ENCODE measurements around the gene ANKZF1. TPM values are rescaled to one million over a fixed set of nuclear protein-coding genes. Genes with fewer than 3 reads are reported as not detected.
A peak's percentile ranks its signal among the peaks of the same experiment; 100 is the strongest.

The ANKZF1 gene
- total and polyA plus RNA-seq, 8 donors = 17.7 to 85.0 (median 31.3) TPM

DNA sequence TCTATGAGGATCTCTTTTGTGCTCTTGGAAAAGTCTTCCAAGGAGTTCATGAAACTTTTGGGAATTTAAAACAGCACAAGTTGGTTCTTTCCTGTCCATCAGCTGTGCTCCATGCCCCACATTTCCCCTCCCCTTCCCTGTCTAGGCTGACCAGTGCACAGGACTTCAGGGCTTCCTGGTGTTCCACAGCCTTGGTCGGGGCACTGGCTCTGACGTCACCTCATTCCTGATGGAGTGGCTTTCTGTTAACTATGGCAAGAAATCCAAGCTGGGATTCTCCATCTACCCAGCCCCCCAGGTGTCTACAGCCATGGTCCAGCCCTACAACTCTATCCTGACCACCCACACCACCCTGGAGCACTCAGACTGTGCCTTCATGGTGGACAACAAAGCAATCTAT is 41.4 kb downstream of the ANKZF1 start:
- H3K36me3 ChIP-seq = no peaks in the 10 kb centered on the region
- no peak overlapping the region for H3K4me3 ChIP-seq
- no peaks in the 10 kb centered on the region for H3K9me3 ChIP-seq
- no peaks in the 10 kb centered on the region for H3K27me3 ChIP-seq
- ATAC-seq (no peak), DNase-seq (no peak), FAIRE-seq (no peak)
- WGBS, 2 donors = 70 to 74% methylated on average over 2 of the region's 2 CpGs
- TF ChIP-seq, protein P1, sequence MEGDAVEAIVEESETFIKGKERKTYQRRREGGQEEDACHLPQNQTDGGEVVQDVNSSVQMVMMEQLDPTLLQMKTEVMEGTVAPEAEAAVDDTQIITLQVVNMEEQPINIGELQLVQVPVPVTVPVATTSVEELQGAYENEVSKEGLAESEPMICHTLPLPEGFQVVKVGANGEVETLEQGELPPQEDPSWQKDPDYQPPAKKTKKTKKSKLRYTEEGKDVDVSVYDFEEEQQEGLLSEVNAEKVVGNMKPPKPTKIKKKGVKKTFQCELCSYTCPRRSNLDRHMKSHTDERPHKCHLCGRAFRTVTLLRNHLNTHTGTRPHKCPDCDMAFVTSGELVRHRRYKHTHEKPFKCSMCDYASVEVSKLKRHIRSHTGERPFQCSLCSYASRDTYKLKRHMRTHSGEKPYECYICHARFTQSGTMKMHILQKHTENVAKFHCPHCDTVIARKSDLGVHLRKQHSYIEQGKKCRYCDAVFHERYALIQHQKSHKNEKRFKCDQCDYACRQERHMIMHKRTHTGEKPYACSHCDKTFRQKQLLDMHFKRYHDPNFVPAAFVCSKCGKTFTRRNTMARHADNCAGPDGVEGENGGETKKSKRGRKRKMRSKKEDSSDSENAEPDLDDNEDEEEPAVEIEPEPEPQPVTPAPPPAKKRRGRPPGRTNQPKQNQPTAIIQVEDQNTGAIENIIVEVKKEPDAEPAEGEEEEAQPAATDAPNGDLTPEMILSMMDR (IDR thresholded peaks at IDR 0.05) = no peak
- no peak overlapping the region for H3K27ac ChIP-seq
- no peaks in the 10 kb centered on the region for H3K4me1 ChIP-seq
- intact Hi-C loops (cut with DNase I) = no loop called here

DNA sequence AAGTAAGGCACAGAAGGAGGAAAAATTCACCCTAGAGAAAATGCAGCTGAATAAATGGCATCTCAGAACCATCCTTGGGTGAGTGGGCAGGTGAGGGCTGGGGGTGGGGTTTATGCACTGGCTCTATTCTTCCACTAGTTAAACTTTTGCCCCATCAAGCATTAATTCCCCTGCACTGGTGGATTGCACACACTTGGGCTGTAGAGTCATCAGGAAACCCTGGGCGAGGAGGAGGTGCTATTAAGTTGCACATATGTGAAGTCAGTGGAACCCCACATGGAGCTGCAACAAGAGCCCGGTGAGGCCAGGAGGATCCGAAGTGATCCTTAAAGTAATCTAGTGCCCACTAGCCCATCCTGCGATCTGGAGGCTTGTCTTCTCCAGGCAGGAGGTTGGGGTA is 42.8 kb downstream of the ANKZF1 start:
- no peaks in the 10 kb centered on the region for H3K4me1 ChIP-seq
- TF ChIP-seq, protein P1 (IDR thresholded peaks at IDR 0.05) = no peak
- DNase-seq = no peak
- WGBS, 2 donors = 73 to 85% methylated on average over 4 of the region's 4 CpGs
- H3K36me3 ChIP-seq = no peaks in the 10 kb centered on the region
- H3K27ac ChIP-seq = no peak overlapping the region
- FAIRE-seq = no peak
- no peak for ATAC-seq
- H3K4me3 ChIP-seq = no peak overlapping the region
- H3K9me3 ChIP-seq = no peaks in the 10 kb centered on the region
- intact Hi-C loops (cut with DNase I) = no loop called here
- H3K27me3 ChIP-seq = no peaks in the 10 kb centered on the region

DNA sequence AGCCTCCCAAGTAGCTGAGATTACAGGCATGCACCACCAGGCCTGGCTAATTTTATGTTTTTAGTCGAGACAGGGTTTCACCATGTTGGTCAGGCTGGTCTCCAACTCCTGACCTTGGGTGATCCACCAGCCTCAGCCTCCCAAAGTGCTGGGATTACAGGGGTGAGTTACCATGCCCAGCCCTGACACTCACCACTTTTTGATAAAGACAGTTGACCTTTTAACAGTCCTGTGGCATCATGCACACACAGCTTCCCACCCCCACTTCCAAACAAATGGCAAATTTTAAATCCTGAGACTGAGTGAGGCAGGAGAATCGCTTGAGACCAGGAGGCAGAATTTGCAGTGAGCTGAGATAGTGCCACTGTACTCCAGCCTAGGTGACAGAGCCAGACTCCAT is 43.4 kb downstream of the ANKZF1 start:
- Histone ChIP-seq H3K36me3 (no peaks in the 10 kb centered on the region), H3K27me3 (no peaks in the 10 kb centered on the region), H3K4me1 (peaks cover 0 to 2% (median 2%) of the 10 kb centered on the region in 3 donors), H3K4me3 (no peak overlapping the region), H3K9me3 (no peaks in the 10 kb centered on the region), H3K27ac (no peak overlapping the region)
- DNase-seq = no peak
- TF ChIP-seq, protein P1 (IDR thresholded peaks at IDR 0.05) = no peak
- intact Hi-C loops (cut with DNase I) = no loop called here
- ATAC-seq = no peak
- WGBS, 2 donors = 64 to 71% methylated on average over 2 of the region's 2 CpGs
- FAIRE-seq = no peak

DNA sequence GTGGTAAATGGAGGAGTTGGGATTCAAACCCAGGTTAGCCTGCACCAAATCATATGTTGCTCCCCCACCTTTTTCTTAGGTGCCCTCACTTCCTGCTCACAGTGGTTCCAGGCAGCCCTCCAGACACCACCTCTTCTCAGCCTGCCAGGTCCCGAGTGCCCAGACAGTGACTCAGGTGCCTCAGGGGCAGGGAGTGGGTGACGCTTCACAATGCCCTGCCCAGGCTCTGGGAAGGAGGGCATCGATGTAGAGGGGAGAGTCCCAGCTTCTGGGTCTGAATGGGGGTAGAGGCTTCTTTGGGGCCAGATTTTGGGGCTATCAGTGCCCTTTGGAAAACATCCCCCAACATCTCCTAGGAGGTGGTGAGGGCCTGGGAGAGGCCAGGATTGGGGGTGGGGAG is 44.3 kb downstream of the ANKZF1 start:
- no peaks in the 10 kb centered on the region for H3K9me3 ChIP-seq
- H3K4me1 ChIP-seq = peaks cover 7 to 10% (median 9%) of the 10 kb centered on the region in 3 donors
- intact Hi-C loops (cut with DNase I) = no loop called here
- FAIRE-seq (no peak), DNase-seq (no peak), ATAC-seq (peak in 2 of 4 donors; percentile 21 to 26)
- H3K27ac ChIP-seq = peak overlapping the region; percentile 17 to 84 (median 60)
- no peak overlapping the region for H3K4me3 ChIP-seq
- 65 to 80% methylated on average over 3 of the region's 3 CpGs for WGBS, 2 donors
- no peaks in the 10 kb centered on the region for H3K27me3 ChIP-seq
- TF ChIP-seq, protein P1 (IDR thresholded peaks at IDR 0.05) = no peak
- H3K36me3 ChIP-seq = no peaks in the 10 kb centered on the region

DNA sequence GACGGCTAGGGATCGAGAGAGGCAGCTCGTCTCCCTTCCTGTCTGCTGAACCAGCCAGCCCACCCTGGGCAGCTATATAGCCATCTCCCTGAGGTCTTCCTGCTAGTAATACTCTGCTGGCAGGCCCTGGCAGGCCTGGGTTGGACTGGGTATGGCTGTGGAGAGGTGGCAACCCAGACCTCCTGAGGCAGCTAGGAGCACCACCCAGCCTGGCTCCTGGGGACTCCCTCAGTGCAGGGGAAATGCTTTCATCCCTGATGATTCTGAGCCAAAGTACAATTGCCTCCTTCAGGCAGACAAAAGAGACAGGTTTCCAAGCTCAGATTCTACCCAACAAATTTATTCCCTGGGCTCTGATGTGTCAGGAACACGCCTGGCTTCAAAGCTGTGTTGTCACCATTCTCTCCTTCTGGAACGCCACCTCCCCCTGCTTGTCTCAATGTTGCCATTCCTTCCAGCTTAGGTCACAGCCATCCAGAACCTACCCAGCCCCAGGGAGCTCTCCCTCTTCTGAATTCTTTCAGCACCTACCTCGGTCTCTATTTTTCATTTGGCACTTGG is 44.8 kb downstream of the ANKZF1 start:
- no peak overlapping the region for H3K4me3 ChIP-seq

More for the DNA sequence above, 44.8 kb downstream of the ANKZF1 start:
- intact Hi-C loops (cut with DNase I) = no loop called here
- peak in 1 of 4 donors; percentile 11 for ATAC-seq
- peaks cover 7 to 10% (median 9%) of the 10 kb centered on the region in 3 donors for H3K4me1 ChIP-seq
- H3K27ac ChIP-seq = peak overlapping the region; percentile 17 to 84 (median 60)
- H3K9me3 ChIP-seq = no peaks in the 10 kb centered on the region
- H3K27me3 ChIP-seq = no peaks in the 10 kb centered on the region
- H3K36me3 ChIP-seq = no peaks in the 10 kb centered on the region
- DNase-seq = no peak
- FAIRE-seq = no peak
- 45 to 49% methylated on average over 6 of the region's 6 CpGs for WGBS, 2 donors
- TF ChIP-seq, protein P1 (IDR thresholded peaks at IDR 0.05) = no peak
